ENCODE data around the gene FRYL. TPM values are rescaled to one million over a fixed set of nuclear protein-coding genes. Genes with fewer than 3 reads are reported as not detected.
"Not testable (repeated sequence)": the region's sequence is repeated elsewhere in the genome, so short reads cannot be mapped to it uniquely, and the experiment has no call there.

The FRYL gene
- total RNA-seq, 1 donor from 2014 or later = 91.4 TPM

DNA sequence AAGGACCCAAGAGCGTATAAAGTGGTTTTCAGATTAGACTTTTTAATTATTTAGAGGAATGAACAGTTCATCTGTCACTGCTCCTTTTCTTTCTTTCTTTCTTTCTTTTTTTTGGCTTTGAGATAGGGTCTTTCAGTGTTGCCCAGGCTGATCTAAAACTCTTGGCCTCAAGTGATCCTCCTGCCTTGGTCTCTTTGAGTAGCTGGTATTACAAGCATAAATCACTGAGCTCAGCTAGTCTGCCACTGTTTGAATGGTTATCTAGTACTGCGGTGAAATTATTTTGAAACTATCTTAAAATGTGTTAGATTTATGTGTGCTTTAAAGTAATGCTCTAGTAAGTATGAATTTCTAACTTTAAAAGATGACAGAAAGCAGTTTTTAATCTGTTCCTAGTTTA lies 6.5 kb upstream of the FRYL start:
- intact Hi-C loops (cut with micrococcal nuclease) = no loop called here

DNA sequence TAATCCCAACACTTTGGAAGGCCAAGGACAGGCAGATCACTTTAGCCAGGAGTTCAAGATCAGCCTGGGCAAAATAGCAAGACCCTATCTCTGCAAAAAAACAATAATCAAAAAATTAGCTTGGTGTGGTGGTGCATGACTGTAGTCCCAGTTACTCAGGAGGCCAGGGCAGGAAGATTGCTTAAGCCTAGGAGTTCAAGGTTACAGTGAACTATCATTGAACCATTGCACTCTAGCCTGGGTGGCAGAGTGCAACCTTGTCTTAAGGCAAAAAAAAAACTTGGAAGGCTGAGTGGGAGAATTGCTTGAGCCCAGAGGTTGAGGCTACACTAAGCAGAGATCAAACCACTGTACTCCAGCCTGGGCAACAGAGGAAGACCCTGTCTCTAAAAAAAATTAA lies 5.2 kb upstream of the FRYL start:
- intact Hi-C loops (cut with micrococcal nuclease) = no loop called here

DNA sequence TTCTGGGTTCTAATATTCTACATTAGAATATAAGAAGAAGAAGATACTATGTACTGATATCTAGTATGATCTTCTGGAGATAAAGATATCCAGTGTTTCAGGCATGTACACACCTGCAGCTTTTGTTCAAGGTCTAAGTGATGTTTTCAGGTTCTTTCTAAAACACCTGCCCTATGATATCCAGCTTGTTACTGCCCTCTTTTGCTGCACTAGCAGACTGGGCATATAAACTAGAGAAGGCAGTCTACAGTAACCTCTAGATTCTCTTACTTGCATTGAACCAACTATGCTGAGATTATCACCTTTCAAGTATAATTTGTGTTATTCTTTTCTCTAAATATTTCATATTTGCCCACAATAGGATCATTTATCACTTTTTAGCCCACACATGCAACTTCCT lies 1.9 kb upstream of the FRYL start:
- intact Hi-C loops (cut with micrococcal nuclease) = loop anchor here (2.0 to 5.0 kb wide), 3 partner anchors 653 to 1320 kb away; partner anchors contain the start of genes COMMD8 and NFXL1

DNA sequence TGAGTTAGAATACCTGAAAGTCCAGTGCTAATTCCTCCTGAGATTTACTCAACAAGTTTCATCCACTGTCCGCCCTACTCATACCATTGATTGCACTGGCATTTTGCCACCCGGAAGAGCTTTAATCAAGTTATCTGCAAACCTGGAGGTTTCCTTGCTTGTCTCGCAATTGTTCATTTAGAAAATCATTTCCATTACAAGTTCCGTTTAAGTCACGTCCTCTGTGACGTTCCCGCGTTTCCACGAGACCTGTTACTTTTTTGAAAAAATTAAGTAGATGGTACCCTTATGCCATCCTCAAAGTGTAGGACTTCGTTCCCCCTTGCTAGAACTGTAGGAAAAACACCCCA lies 761 bp upstream of the FRYL start:
- intact Hi-C loops (cut with micrococcal nuclease) = loop anchor here (1.0 to 5.0 kb wide), 11 partner anchors 50 to 1319 kb away; partner anchors contain the start of genes COMMD8, NFXL1, OCIAD1 and OCIAD2

DNA sequence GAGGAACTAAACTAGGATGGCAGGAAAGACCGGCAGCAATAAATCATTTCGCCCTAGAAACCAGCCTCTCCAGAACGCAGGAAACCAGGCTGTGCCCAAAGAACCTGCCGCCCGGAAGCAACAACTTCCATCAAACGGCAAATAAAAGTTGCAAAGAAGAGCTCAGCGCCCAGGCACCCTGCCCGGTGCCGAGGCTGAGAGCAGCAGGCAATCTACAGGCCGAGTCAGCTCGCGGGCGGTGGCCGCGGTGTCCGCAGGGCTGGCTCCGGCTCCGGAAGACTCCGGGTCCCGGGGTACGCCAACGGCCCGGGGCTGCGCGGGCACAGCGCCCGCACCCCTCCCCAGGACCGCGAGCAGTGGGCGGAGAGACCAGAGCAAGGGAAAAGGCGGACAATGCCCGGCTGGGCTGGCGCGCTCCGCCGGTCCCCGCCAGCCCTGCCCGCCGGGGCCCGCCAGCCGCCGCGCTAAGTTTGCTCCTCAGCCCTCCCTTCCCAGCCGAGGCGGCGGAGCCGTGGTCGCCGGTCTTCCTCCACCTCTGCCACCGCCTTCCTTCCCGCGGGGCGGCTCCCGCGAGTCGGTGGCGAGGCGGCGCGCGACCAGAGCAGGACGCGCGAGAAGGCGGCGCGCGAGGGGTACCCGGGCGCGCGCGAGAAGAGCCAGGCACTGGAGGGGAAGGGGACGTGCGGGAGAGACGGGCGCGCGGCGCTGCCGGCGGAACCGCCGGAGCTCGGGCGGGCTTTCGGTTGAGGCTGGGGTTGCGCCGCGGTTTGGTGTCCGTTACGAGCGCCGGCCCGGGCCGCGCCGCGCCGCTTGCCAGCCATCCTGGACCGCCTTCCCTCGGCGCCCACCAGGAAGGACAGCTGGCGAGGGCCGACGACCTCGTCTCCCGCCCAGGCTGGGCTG lies 733 bp downstream of the FRYL start:
- intact Hi-C loops (cut with micrococcal nuclease) = loop anchor here (2.0 kb wide), 2 partner anchors 37 to 99 kb away; no protein-coding TSS in a partner anchor

GRCh38 chr4:48778431-48779094 lies 1.5 kb downstream of the FRYL start:
- intact Hi-C loops (cut with micrococcal nuclease) = loop anchor here (2.0 kb wide), 2 partner anchors 36 to 98 kb away; no protein-coding TSS in a partner anchor

DNA sequence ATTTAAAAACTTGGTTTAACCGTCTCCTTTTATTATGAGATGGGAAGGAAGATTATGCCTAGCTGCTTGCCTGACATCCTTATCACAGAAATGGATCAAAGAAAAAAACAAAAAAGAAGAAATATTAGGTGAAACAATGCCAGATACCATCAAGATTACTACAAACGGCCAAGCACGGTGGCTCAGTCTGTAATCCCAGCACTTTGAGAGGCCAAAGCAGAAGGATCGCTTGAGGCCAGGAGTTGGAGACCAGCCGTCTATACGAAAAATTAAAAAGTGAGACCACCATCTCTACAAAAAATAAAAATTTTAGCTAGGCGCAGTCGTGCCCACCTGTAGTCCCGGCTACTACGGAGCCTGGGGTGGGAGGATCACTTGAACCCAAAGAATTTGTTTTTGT lies 2.3 kb downstream of the FRYL start:
- intact Hi-C loops (cut with micrococcal nuclease) = loop anchor here (2.0 kb wide), 2 partner anchors 35 to 97 kb away; no protein-coding TSS in a partner anchor

GRCh38 chr4:48774760-48775710 lies 5.0 kb downstream of the FRYL start:
- intact Hi-C loops (cut with micrococcal nuclease) = no loop called here

- intact Hi-C loops (cut with micrococcal nuclease) = no loop called here
Measured at GRCh38 chr4:48772556-48772955, 7.5 kb downstream of the FRYL start.

DNA sequence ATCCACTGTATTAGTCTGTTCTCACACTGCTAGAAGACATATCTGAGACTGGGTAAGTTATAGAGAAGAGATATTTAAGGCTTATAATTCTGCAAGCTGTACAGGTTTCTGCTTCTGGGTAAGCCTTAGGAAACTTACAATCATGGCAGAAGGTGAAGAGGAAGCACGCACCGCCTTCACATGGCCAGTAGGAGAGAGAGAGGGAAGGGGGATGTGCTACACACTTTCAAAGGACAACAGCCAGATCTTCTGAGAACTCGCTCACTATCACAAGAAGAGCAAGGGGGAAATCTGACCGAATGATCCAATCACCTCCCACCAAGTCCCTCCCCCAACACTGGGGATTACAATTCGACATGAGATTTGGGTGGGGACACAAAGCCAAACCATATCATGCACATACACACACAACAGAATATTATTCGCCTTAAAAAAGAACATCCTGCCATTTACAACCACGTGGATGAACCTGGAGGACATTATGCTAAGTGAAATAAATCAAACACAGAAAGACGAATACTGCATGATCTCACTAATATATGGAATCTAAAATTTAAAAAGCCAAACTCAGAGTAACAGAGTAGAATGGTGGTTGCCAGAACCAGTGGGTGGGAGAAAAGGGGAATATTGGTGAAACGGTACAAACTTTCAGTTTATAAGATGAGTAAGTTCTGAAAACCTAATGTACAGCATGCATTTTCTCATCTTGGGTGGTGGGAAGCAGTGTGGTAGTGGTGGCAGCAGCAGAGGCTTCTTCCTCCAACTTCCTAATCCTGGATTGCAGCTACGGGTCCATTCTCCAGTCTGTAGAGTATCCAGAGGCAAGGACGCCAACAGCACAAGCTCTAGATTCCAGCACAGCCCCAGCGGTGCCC lies 12.8 kb downstream of the FRYL start:
- intact Hi-C loops (cut with micrococcal nuclease) = no loop called here

DNA sequence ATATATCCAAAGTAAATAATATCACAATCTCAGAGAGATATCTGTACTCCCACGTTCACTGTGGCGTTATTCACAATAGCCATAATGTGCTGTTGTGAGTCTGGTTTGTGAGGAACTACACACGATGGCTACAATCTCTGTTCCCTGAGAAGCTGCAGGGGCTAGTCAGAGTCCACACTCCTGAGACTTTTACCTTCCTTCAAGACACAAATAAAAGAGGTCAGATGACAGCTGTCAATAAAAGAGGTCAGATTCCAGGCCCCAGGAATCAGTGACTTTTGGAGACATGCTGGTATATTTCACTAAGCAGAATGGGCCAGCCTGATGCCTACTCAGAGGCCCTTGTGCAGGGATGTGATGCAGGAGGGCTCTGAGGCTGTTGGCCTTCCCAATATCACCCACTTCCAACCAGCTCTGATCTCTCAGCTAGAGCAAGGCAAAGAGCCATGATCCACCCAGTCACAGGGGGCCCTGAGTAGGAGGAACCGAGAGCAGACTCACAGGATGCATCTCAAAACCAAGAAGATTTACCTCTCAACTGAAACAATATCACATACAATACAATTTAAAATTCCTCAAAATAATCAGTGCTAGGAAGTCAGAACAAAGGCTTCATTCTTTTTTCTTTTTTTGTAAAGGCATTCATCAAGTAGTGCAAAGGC lies 13.8 kb downstream of the FRYL start:
- intact Hi-C loops (cut with micrococcal nuclease) = no loop called here

DNA sequence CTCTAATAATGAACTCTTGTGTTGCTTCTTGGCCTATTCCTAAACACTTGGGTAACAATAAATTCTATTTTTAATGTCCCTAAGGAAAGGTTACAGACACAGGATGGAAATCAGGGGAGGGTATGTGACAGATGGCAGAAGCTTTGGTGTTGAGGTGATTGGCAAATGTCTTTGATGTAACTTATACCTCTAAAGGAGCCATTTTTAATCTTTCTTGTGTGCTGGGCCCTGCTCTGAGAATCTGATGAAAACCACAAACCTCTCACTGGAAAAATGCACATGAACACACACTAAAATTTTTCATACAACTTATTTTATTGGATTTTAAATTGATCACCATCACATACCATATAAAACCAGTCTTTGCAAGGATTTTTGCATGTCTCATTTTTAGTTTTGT lies 17.7 kb downstream of the FRYL start:
- intact Hi-C loops (cut with micrococcal nuclease) = no loop called here

- intact Hi-C loops (cut with micrococcal nuclease) = no loop called here
Measured at GRCh38 chr4:48761286-48761685, 18.8 kb downstream of the FRYL start.

- intact Hi-C loops (cut with micrococcal nuclease) = not testable (repeated sequence)
Measured at GRCh38 chr4:48758703-48759102, 21.4 kb downstream of the FRYL start.

DNA sequence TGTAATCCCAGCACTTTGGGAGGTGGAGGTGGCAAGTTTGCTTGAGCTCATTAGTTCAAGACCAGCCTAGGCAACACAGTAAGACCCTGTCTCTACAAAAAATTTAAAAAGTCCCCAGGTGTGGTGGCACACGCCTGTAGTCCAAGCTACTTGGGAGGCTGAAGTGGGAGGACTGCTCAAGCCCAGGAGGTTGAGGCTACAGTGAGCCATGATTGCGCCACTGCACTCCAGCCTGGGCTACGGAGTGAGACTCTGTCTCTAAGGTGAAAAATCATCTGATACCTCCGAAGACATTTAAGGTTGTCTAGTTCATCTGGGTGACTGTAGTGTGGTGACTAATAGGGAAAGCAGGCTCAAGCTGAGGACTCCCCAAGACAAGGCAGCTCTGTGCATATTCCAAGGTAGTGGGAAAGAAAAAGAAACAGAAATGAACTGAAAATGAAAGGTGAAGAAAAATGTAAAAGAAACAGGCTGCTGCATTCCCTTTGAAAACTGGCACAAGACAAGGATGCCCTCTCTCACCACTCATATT lies 23.3 kb downstream of the FRYL start:
- intact Hi-C loops (cut with micrococcal nuclease) = no loop called here

DNA sequence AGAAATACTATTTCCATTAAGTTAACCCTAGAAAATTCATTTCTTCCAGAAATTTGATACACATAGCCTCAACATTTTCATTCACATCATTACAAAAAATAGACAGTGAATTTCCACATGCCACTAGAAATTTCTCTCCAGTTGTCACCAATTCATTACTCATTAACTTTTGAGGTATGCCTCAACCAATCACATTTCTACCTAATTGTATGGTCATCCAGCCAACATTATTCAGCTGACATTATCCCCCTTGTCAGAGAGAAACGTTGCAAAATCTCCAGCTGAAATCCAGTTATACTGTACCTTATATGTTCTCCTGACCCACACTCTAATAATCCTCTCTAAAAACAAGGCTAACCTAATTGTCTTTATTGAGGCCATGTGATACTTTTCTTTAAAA lies 24.8 kb downstream of the FRYL start:
- intact Hi-C loops (cut with micrococcal nuclease) = no loop called here

- intact Hi-C loops (cut with micrococcal nuclease) = no loop called here
Measured at GRCh38 chr4:48753159-48753558, 26.9 kb downstream of the FRYL start.

DNA sequence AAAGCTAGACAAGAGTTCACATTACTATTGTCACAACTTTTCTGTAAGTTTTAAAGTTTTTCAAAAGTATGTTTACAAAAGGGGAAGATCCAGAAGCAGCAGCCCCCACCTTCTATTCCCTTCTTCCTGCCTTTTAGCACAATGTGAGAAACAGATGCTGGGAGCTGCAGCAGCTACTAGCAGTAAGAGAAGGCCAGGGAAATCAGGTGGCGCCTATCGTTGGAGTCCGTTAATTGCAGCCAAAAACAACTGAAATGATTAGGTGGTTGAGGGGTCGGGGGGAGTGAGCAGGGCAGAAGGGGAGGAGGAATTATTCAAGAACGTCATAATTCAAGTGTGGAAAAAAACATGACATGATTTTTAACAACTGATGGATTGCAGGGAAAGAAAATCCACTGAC lies 27.4 kb downstream of the FRYL start:
- intact Hi-C loops (cut with micrococcal nuclease) = no loop called here

GRCh38 chr4:48752246-48752645 lies 27.8 kb downstream of the FRYL start:
- intact Hi-C loops (cut with micrococcal nuclease) = no loop called here

All from T-helper 1 cell treated with Interleukin-12 subunit alpha and Interleukin-12 subunit beta and Interleukin-4 antibody, amounts not matched to agents 30 ng/mL and 1 ng/mL, for 36 hours (primary cell).